GM12891 (cell line): ENCODE data around the gene KIF3C.

Experiments used
- POLR2A ChIP-seq: IDR thresholded peaks from 2 replicates; pipeline ENCODE4 v1.6.1; 2011; ENCODE audit warnings: low read depth, low read length, control low read depth
- POLR2AphosphoS5 ChIP-seq: IDR thresholded peaks from 2 replicates; pipeline ENCODE4 v1.6.1; 2011; ENCODE audit warnings: low read depth, low read length, control low read depth

DNA sequence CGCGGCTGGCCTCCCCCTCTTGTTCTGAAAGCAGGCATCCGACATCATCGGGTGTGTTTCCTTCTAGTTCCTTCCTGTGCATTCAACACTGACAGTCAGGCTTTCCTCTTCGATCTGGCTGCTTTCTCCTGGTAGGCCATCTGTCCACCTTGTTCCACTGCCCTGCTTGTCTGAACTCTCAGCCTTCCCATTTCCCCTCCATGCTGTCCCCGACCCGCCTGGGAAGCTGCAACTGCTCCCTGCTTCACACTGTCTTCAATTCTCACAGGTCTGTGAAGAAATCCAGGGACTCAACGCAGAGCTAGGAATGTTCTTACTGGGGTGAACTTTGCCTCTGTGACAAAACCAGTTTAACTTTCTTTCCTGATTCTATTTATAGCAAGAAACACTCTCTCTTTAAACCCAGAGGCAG, 43.0 kb downstream of the KIF3C start:
- TF ChIP-seq POLR2A (no peak), POLR2AphosphoS5 (no peak)
